CD14-positive monocyte (primary cell): Measurements from ENCODE around the gene PRDX6. TPM values are rescaled to one million over a fixed set of nuclear protein-coding genes. Genes with fewer than 3 reads are reported as not detected.

Experiments used
- DNase-seq, 3 donors: peaks; one replicate each; pipeline ENCODE4 v3.0.0-alpha.2; 2011 to 2022
- H2AFZ ChIP-seq: 2 replicates; pipeline ENCODE4 v1.6.0; 2012; ENCODE audit warnings: mild to moderate bottlenecking, low read depth, low read length, inconsistent platforms; ENCODE audit not compliant: insufficient read depth, poor library complexity, severe bottlenecking
- H3K27ac ChIP-seq, 2 donors: 1 replicate in 1 of 2; 2 replicates in 1 of 2; pipeline ENCODE4 v1.5.1; 2012 to 2013; ENCODE audit warnings: low read length in 2 of 2, control low read depth in 1 of 2, inconsistent platforms in 1 of 2, low read depth in 1 of 2, mild to moderate bottlenecking in 1 of 2
- H3K27me3 ChIP-seq, 2 donors: one replicate each; pipeline versions ENCODE4 v1.6.0 to v1.6.1; 2011 to 2013; ENCODE audit warnings: low read length in 2 of 2; ENCODE audit not compliant: control insufficient read depth in 2 of 2, insufficient read depth in 2 of 2
- H3K36me3 ChIP-seq, 2 donors: replicated peaks in 1 of 2; 1 replicate in 1 of 2; 2 replicates in 1 of 2; pipeline versions ENCODE4 v1.5.1 to v1.6.1; 2012 to 2013; ENCODE audit warnings: low read length in 2 of 2, control low read depth in 1 of 2, inconsistent platforms in 1 of 2, mild to moderate bottlenecking in 1 of 2; ENCODE audit not compliant: insufficient read depth in 2 of 2, control insufficient read depth in 1 of 2
- H3K4me1 ChIP-seq, 2 donors: 1 replicate in 1 of 2; 2 replicates in 1 of 2; pipeline versions ENCODE4 v1.5.1 to v1.6.1; 2012 to 2013; ENCODE audit warnings: low read length in 2 of 2, control low read depth in 1 of 2, inconsistent platforms in 1 of 2, mild to moderate bottlenecking in 1 of 2, moderate library complexity in 1 of 2; ENCODE audit not compliant: insufficient read depth in 2 of 2, control insufficient read depth in 1 of 2
- H3K4me2 ChIP-seq: replicated peaks from 2 replicates; pipeline ENCODE3; 2012; ENCODE audit warnings: low read length, moderate library complexity, mild to moderate bottlenecking; ENCODE audit not compliant: poor library complexity, severe bottlenecking; ENCODE audit errors: extremely low read depth
- H3K4me3 ChIP-seq, 3 experiments: fragments of 200-600 bp in 1 of 3; sonication (generic) in 1 of 3; replicated peaks in 1 of 3; 1 replicate in 2 of 3; 2 replicates in 1 of 3; pipeline ENCODE4 v1.5.1; 2011 to 2013; ENCODE audit warnings: low read length in 3 of 3, mild to moderate bottlenecking in 3 of 3, control low read depth in 2 of 3, low read depth in 2 of 3, inconsistent platforms in 1 of 3, moderate library complexity in 1 of 3
- H3K79me2 ChIP-seq: 2 replicates; pipeline ENCODE4 v1.6.0; 2012; ENCODE audit warnings: mild to moderate bottlenecking, control low read depth, inconsistent platforms, low read length, moderate library complexity; ENCODE audit not compliant: insufficient read depth
- H3K9ac ChIP-seq: 2 replicates; pipeline ENCODE4 v1.6.0; 2017; ENCODE audit warnings: low read length, mild to moderate bottlenecking; ENCODE audit not compliant: insufficient read depth, poor library complexity, severe bottlenecking
- H3K9me3 ChIP-seq, 2 donors: replicated peaks in 1 of 2; 1 replicate in 1 of 2; 2 replicates in 1 of 2; pipeline versions ENCODE4 v1.5.1 to v1.6.1; 2012 to 2013; ENCODE audit warnings: low read length in 2 of 2, control low read depth in 1 of 2; ENCODE audit not compliant: control insufficient read depth in 1 of 2, insufficient read depth in 1 of 2
- H4K20me1 ChIP-seq: 2 replicates; pipeline ENCODE4 v1.6.0; 2012; ENCODE audit warnings: mild to moderate bottlenecking, low read length, control low read depth, moderate library complexity; ENCODE audit not compliant: insufficient read depth
- H3K27ac Mint-ChIP-seq, 7 donors: one replicate each; pipeline ENCODE4 v1.8.0; 2020; ENCODE audit warnings: mild to moderate bottlenecking in 7 of 7, mixed read lengths in 7 of 7, moderate library complexity in 6 of 7, inconsistent platforms in 2 of 7
- H3K27me3 Mint-ChIP-seq, 3 donors: one replicate each; pipeline ENCODE4 v1.8.0; 2021 to 2022; ENCODE audit warnings: low read depth in 3 of 3, mild to moderate bottlenecking in 3 of 3, mixed read lengths in 3 of 3, moderate library complexity in 3 of 3, inconsistent platforms in 1 of 3
- H3K36me3 Mint-ChIP-seq, 2 donors: one replicate each; pipeline ENCODE4 v1.8.0; 2020; ENCODE audit warnings: mixed read lengths in 2 of 2, inconsistent platforms in 1 of 2, mild to moderate bottlenecking in 1 of 2
- H3K4me1 Mint-ChIP-seq: one replicate; pipeline ENCODE4 v1.8.0; 2020; ENCODE audit warnings: mild to moderate bottlenecking, mixed read lengths
- H3K4me3 Mint-ChIP-seq, 2 donors: one replicate each; pipeline ENCODE4 v1.8.0; 2020; ENCODE audit warnings: mild to moderate bottlenecking in 2 of 2, mixed read lengths in 2 of 2, moderate library complexity in 1 of 2
- H3K9me3 Mint-ChIP-seq, 7 donors: one replicate each; pipeline ENCODE4 v1.8.0; 2020 to 2022; ENCODE audit warnings: mixed read lengths in 7 of 7, mild to moderate bottlenecking in 6 of 7, moderate library complexity in 6 of 7, inconsistent platforms in 2 of 7
- WGBS: methylation state at CpG from one replicate; pipeline ENCODE4 v1.1.5; 2013; ENCODE audit warnings: missing lambda C conversion rate; ENCODE audit not compliant: insufficient coverage; 5-methylcytosine and 5-hydroxymethylcytosine counted together
- intact Hi-C, 2 donors: fragments of 100-400 bp; cut with micrococcal nuclease; formaldehyde crosslinking; loops; one replicate each; pipeline versions ENCODE4 v1.15.0 to v1.15.1; 2023
- polyA minus RNA-seq: library from RNA; depleted of rRNA, polyadenylated mRNA; stranded (reverse); fragments of >200 nt; gene quantifications from 2 replicates; pipeline ENCODE4 v1.2.3, GENCODE V29; 2012
- polyA plus RNA-seq, 3 donors: library from polyadenylated mRNA; depleted of rRNA in 1 of 3; unstranded in 2 of 3; stranded (reverse) in 1 of 3; fragments of 300-500 nt in 2 of 3; fragments of >200 nt in 1 of 3; fragmentation: Illumina TruSeq in 2 of 3; gene quantifications; 1 replicate in 2 of 3; 2 replicates in 1 of 3; pipeline ENCODE4 v1.2.3, GENCODE V29; 2012 to 2021
- total RNA-seq, 12 experiments: library from RNA in 1 of 12; stranded (reverse) in 1 of 12; fragments of 120-200 nt in 1 of 12; gene quantifications; one replicate each; pipeline ENCODE4 v1.2.4 and lab custom pipeline; 2013 to 2026; ENCODE audit warnings: mixed read lengths in 6 of 12, inconsistent platforms in 1 of 12
- TF ChIP-seq, protein P1 (sequence below): fragments of 200-600 bp; IDR thresholded peaks from one replicate; pipeline ENCODE4 v1.8.0; 2022; ENCODE audit warnings: antibody characterized with exemption, mild to moderate bottlenecking

PRDX6 gene, protein sequence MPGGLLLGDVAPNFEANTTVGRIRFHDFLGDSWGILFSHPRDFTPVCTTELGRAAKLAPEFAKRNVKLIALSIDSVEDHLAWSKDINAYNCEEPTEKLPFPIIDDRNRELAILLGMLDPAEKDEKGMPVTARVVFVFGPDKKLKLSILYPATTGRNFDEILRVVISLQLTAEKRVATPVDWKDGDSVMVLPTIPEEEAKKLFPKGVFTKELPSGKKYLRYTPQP
- total RNA-seq (2013), result 109 TPM
- polyA plus RNA-seq (100 to 1,000 TPM in 2 of 3 donors, 10 to 100 TPM in 1; 89.5 to 142 (median 119) TPM), polyA minus RNA-seq (40.5 and 64.1 TPM in 2 replicates), total RNA-seq (lab: John Stamatoyannopoulos, UW) (19.7 to 82.3 (median 70.3) reads per million in 11 experiments)

GRCh38 chr1:173477286-173478093, at the start of gene PRDX6:
Gene PRDX6 (plus strand): TSS chr1:173477335. CDS start chr1:173477398, 63 bp downstream.
- peaks cover 43% of the 10 kb centered on the region for H3K79me2 ChIP-seq
- peak within 1 kb of the TSS; percentile 77 to 92 (median 86) for H3K4me3 ChIP-seq
- H4K20me1 ChIP-seq, result peaks cover 7% of the 10 kb centered on the region
- no peak for DNase-seq
- H2AFZ ChIP-seq, result peak within 1 kb of the TSS; percentile 93
- Mint-ChIP-seq H3K9me3 (peaks cover 0 to 2% (median 0%) of the 10 kb centered on the region in 7 donors), H3K27me3 (peaks cover 0 to 4% (median 1%) of the 10 kb centered on the region in 3 donors), H3K36me3 (peaks cover 20 to 29% of the 10 kb centered on the region in 2 donors), H3K4me3 (peak within 1 kb of the TSS; percentile 93 to 96), H3K27ac (peak within 1 kb of the TSS; percentile 94 to 98 (median 97)), H3K4me1 (peaks cover 52% of the 10 kb centered on the region)
- peak within 1 kb of the TSS; percentile 84 to 97 for H3K27ac ChIP-seq
- no peaks in the 10 kb centered on the region for H3K27me3 ChIP-seq
- H3K9me3 ChIP-seq, result no peaks in the 10 kb centered on the region
- H3K36me3 ChIP-seq, result peaks cover 11 to 22% of the 10 kb centered on the region in 2 donors
- peak within 1 kb of the TSS; percentile 86 for H3K9ac ChIP-seq
- WGBS, result under 1% methylated on average over 67 of the region's 69 CpGs
- intact Hi-C loops, result loop anchor here (5.0 to 10.0 kb wide), 5 partner anchors 45 to 545 kb away; partner anchors contain the start of genes CENPL (in 2 of the 2), DARS2 (in 2 of the 2), GAS5 (in 2 of the 2) and ZBTB37 (in 2 of the 2)
- peaks cover 37 to 45% of the 10 kb centered on the region in 2 donors for H3K4me1 ChIP-seq
- TF ChIP-seq, protein P1, sequence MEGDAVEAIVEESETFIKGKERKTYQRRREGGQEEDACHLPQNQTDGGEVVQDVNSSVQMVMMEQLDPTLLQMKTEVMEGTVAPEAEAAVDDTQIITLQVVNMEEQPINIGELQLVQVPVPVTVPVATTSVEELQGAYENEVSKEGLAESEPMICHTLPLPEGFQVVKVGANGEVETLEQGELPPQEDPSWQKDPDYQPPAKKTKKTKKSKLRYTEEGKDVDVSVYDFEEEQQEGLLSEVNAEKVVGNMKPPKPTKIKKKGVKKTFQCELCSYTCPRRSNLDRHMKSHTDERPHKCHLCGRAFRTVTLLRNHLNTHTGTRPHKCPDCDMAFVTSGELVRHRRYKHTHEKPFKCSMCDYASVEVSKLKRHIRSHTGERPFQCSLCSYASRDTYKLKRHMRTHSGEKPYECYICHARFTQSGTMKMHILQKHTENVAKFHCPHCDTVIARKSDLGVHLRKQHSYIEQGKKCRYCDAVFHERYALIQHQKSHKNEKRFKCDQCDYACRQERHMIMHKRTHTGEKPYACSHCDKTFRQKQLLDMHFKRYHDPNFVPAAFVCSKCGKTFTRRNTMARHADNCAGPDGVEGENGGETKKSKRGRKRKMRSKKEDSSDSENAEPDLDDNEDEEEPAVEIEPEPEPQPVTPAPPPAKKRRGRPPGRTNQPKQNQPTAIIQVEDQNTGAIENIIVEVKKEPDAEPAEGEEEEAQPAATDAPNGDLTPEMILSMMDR, result no peak
- H3K4me2 ChIP-seq, result peak within 1 kb of the TSS; percentile 95
